Lower leg skin (tissue), 3 donors: ENCODE data around the gene SFXN4.
A peak's percentile ranks its signal among the peaks of the same experiment; 100 is the strongest.

Experiments
- POLR2A ChIP-seq, 2 donors: fragments of 450-650 bp; IDR thresholded peaks; one replicate each; pipeline ENCODE4 v1.6.1; 2016 to 2017; ENCODE audit warnings: antibody characterized with exemption in 2 of 2, mild to moderate bottlenecking in 1 of 2, moderate library complexity in 1 of 2
- TF ChIP-seq, protein P1 (sequence below), 3 donors: fragments of 450-650 bp; IDR thresholded peaks; one replicate each; pipeline ENCODE4 v1.5.1; 2016; ENCODE audit warnings: antibody characterized with exemption in 3 of 3, mild to moderate bottlenecking in 3 of 3, moderate library complexity in 2 of 3

DNA sequence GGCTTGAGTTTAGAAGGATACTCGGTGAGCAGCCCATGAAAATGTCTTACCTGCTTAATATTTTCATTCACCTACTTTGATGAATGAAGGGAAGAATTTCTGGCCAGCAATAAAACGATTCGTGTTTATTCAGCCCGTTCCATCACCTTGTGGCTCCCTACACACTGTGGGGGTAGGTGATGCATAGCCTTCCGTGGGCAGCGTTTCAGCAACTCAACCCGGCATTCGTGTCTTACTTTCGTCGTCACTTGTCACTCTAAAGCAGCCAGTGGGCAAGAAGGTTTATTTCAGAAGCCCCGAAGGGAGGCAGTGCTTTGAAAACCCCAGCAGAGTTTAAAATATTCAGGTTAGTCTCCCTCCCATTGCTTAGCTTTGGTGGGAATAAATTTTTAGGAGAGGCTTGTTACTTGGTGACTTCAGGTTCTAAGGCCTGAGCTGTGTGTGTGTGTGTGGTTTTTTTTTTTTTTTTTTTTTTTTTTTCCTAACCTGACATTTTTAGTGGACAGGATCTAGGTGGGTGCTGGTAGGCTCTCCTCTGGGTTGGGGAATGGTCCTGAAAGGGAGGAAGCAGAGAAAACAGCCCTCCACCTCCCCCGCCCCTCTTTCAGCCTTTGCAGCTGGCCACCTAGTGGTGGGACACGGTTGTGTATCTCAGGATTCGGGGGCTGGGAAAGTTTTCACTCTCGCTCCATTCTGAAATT lies 43.7 kb upstream of the SFXN4 start:
- TF ChIP-seq, protein P1, sequence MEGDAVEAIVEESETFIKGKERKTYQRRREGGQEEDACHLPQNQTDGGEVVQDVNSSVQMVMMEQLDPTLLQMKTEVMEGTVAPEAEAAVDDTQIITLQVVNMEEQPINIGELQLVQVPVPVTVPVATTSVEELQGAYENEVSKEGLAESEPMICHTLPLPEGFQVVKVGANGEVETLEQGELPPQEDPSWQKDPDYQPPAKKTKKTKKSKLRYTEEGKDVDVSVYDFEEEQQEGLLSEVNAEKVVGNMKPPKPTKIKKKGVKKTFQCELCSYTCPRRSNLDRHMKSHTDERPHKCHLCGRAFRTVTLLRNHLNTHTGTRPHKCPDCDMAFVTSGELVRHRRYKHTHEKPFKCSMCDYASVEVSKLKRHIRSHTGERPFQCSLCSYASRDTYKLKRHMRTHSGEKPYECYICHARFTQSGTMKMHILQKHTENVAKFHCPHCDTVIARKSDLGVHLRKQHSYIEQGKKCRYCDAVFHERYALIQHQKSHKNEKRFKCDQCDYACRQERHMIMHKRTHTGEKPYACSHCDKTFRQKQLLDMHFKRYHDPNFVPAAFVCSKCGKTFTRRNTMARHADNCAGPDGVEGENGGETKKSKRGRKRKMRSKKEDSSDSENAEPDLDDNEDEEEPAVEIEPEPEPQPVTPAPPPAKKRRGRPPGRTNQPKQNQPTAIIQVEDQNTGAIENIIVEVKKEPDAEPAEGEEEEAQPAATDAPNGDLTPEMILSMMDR (IDR thresholded peaks at IDR 0.05): peak in 1 of 3 donors; percentile 54
- TF ChIP-seq POLR2A (IDR thresholded peaks at IDR 0.05): no peak
